Kidney glomerular epithelial cell (primary cell): Measurements from ENCODE around the gene HIRIP3.
A peak's percentile ranks its signal among the peaks of the same experiment; 100 is the strongest.
"Not testable (repeated sequence)": the region's sequence is repeated elsewhere in the genome, so short reads cannot be mapped to it uniquely, and the experiment has no call there.

Experiments
- DNase-seq: peaks from one replicate; lab custom pipeline; 2025; lab: John Stamatoyannopoulos, UW

HIRIP3 gene

GRCh38 chr16:30016555-30017276 is 21.3 kb upstream of the HIRIP3 start:
- no peak for DNase-seq

DNA sequence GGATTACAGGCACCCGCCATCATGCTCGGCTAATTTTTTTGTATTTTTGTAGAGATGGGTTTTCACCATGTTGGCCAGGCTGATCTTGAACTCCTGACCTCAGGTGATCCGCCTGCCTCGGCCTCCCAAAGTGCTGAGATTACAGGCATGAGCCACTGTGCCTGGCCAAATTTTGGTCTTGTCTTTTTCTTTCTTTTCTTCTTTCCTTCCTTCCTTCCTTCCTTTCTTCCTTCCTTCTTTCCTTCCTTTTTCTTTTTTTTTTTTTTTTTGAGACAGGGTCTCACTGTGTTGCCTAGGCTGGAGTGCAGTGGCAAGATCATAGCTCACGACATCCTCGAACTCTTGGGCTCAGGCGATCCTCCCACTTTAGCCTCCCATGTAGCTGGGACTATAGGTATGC is 20.0 kb upstream of the HIRIP3 start:
- DNase-seq: not testable (repeated sequence)

- DNase-seq: not testable (repeated sequence)
Measured at GRCh38 chr16:30012598-30012997, 17.2 kb upstream of the HIRIP3 start.

GRCh38 chr16:30011714-30012504 is 16.5 kb upstream of the HIRIP3 start:
- no peak for DNase-seq

DNA sequence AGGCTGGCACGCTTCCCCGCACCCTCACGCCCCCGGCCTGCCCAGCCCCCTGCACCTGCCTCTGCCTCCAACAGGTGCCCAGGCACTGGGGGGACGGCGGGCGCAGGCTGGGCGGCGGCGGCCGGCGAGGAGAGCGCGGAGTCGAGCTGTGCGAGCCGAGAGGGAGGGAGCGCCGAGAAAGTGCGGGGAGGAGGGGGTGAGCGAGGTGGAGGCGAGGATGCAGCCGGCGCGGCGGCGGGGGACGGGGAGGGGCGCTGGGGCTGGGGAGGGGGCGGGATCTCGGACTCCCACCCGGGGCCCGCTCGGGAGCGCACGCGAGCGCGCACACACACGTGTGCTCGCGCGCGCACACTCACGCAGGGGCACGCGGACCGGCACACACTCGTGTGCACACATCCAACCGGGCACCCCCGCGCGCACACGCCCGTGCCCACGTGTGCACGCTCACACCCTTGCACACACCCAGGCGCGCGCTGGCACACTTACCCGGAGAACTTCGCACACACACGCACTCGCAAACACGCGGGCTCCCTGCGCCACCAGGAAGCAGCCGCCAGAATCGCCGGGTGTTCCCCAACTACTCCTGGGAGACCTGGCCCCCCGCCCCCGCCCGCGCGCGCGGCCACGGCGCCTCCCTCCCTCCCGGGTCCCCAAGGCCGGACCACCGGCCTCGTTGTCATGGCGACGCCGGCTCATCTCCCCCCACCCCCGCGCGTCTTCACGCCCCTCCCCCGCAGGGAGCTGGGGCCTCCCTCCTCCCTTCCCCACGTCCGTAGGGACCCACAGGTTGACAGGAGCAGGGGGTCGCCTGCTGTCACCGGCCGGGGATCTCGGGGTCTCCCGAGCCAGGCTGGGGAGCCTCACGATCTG is 15.7 kb upstream of the HIRIP3 start, which contains the start of gene DOC2A:
Gene DOC2A (minus strand): TSS at position 184 of the 870 bp plus-strand sequence. CDS start 805 bp downstream, outside the sequence.
- no peak for DNase-seq

DNA sequence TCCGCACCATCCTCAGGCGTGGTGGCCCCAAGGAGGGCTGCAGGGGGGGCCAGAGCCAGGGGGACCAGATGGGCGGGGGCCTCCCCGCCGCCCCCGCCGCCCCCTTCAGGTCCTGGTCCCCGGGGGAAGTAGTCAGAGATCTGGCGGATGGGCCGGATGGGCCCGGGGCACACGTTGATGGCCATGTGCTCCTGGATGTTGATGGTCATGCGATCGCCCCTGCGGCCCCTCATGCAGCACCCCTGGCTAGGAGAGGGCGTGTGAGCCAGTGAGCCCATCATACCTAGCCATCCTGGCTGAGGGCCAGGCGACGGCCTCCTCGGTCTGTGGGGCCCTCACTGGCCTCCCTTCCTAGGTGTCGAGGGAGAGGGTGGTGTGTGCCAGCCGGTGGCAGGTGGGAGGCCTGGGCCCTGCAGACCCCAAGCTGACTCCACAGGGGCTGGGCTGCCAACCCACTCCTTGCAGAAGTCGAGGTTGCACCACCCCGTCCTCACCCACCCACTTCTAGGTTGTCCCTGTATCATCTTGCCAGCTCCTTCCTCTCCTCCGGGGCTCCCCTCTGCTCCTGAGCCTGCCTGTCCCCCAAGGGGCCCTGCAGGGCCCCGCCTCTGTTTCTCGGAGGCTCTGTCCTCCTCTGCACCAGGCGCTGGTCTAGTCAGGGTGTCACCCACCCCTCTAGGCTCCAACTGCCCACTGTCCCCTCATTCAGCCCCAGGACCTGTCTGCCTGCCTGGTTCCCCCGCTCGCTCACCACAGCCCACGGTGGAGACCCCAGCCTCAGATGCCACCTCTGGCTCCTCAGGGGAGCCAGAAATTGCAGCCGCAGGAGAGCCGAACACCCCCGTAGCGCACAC is 14.8 kb upstream of the HIRIP3 start:
- no peak for DNase-seq

GRCh38 chr16:30009085-30009862 is 13.9 kb upstream of the HIRIP3 start:
- no peak for DNase-seq

- no peak for DNase-seq
Measured at GRCh38 chr16:30007378-30007895, 12.0 kb upstream of the HIRIP3 start.

GRCh38 chr16:30006659-30007377 is 11.4 kb upstream of the HIRIP3 start:
- DNase-seq: no peak

- no peak for DNase-seq
Measured at GRCh38 chr16:30006095-30006473, 10.7 kb upstream of the HIRIP3 start.

GRCh38 chr16:30005341-30006094 is 10.1 kb upstream of the HIRIP3 start:
- peak; percentile 15 for DNase-seq

DNA sequence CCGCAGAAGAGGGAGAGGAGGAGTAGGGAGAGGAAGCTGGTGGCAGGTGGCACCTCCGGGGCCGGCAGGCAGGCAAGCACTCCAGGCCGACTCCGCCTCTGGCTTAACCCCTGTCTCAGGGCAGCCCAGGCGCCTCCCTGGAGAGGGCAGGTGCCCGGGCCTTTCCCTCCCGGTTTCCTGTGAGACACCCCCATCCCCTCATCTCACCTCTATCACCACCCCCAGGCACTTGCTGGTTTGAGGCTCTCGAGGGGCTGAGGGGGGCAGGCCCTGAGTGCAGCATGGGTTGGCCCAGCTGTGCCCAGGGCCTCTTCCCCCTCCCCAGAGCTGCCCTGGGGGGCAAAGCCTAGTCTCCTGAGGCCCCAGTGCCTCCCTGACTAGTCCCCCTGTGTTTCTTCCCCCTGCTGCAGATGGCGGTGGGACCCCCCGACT is 9.4 kb upstream of the HIRIP3 start:
- DNase-seq: no peak

DNA sequence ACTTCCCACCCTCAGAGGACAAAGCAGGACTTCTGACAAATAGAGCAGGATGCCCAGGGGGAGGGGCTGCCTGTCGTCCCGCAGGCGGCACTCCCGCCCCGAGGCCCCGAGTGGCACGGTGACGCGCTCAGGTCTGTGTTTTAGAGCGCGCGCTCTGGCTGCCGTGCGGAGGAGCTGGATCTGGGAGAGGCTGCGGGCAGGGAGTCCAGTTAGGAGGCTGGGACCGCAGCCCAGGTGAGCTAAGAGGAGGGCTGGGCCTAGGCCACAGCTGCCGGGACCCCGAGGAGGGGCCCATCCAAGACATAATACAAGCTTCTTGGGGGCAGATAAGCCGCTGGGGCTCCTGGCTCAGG is 9.0 kb upstream of the HIRIP3 start:
- no peak for DNase-seq

DNA sequence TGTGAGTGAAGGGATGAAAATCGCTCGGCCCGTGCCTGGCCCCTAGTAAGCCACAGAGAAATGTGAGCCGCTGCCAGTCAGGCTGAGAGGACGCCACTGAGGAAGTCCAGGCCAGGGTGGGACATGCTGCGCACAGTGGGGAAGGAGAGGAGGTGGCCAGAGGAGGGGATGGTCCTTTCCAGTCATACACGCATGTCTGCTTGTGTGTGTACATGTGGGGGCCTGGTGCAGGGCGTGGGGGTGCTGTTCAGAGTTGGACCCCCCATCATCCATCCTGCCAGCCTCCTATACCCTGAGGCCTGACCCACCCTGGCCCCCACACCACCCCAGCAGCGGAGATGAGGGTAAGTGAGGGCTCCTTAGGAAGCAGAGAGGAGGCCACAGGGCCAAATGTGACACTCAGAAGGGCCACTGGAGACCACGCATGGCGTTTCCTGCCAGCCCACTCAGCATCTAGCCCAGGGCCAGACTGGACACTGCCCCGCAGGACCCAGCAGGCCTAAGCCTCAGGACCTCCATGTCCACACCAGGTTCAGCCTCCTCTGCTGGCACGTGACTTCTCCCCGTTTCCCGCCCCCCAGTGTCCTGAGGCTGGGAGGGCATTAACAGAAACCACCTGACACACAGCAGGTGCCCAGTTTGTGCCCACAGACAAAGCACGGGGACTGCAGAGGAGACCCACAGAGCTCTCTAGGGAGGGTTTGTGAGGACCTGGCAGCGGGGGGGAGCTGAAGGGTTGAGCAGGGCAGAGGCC is 8.4 kb upstream of the HIRIP3 start:
- DNase-seq: no peak

- no peak for DNase-seq
Measured at GRCh38 chr16:30002614-30003346, 7.4 kb upstream of the HIRIP3 start.

DNA sequence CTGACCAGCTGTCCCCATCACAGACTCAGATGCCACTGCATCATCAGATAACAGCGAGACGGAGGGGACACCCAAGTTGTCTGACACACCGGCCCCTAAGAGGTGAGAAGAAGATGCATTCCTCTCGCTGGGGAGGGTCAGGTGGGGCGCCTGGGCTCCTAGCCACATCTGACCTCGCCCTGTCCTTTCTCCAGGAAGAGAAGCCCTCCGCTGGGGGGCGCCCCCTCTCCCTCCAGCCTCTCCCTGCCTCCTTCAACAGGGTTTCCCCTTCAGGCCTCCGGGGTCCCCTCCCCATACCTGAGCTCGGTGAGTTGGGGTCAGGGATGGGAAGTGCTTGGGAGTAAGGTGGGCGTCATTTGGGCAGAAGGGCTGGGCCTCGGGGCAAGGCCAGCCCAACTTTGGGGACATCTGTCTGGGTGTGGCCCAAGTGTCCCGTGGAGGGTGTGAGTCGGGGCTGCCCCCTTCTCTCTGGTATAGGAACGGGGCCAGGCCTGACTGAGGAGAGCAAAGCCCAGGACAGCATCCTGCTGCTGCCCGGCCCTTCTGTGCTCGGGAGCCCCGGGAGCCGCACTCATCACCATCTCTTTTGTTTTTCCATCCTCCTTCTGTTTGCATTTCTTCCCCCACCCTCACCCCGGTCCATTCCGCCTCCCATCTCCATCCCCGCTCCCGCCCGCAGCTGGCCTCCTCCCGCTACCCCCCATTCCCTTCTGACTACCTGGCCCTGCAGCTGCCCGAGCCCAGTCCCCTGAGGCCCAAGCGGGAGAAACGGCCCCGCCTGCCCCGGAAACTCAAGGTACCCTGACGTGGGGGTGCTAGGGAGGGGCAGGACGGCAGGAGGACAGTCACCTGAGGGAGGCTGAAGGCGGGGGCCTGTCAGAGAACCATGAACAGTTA is 5.6 kb upstream of the HIRIP3 start:
- no peak for DNase-seq

GRCh38 chr16:29999605-30000004 is 4.2 kb upstream of the HIRIP3 start:
- no peak for DNase-seq
